ENCODE measurements around the gene MACROD1.

The MACROD1 gene

DNA sequence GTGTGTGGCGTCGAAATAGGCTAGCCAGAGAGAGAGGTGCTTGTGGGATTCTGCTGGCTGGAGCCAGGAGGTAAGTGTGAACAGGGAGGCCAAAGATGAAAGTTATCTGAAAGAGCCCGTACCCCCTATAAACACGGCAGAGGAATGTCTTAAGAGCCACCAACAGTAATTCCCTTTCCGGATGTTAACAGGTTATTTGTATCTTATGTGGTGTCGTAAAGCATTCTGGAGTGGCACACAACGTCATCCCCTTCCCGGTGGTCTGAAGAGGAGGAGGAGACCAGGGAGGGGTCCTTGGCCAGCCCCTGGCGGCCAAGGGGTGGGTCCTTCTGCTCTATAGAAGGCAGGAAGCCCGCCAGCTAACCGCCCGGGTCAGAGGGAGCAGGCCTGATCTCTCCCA is 39.5 kb downstream of the MACROD1 start:
- TF ChIP-seq, protein P1, sequence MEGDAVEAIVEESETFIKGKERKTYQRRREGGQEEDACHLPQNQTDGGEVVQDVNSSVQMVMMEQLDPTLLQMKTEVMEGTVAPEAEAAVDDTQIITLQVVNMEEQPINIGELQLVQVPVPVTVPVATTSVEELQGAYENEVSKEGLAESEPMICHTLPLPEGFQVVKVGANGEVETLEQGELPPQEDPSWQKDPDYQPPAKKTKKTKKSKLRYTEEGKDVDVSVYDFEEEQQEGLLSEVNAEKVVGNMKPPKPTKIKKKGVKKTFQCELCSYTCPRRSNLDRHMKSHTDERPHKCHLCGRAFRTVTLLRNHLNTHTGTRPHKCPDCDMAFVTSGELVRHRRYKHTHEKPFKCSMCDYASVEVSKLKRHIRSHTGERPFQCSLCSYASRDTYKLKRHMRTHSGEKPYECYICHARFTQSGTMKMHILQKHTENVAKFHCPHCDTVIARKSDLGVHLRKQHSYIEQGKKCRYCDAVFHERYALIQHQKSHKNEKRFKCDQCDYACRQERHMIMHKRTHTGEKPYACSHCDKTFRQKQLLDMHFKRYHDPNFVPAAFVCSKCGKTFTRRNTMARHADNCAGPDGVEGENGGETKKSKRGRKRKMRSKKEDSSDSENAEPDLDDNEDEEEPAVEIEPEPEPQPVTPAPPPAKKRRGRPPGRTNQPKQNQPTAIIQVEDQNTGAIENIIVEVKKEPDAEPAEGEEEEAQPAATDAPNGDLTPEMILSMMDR (IDR thresholded peaks at IDR 0.05; ENCODE audit: insufficient read depth, low read length, poor library complexity, severe bottlenecking) = no peak
- no peak for TF ChIP-seq EZH2phosphoT487 (conservative IDR thresholded peaks at IDR 0.05; ENCODE audit: low read length)
- H2AFZ ChIP-seq (ENCODE audit: low read depth, low read length, severe bottlenecking) = no peak overlapping the region
- H3F3A ChIP-seq (ENCODE audit: insufficient read depth) = no peaks in the 10 kb centered on the region
- no peak overlapping the region for H3K9ac ChIP-seq (ENCODE audit: low read length)
- no peaks in the 10 kb centered on the region for H4K20me1 ChIP-seq (ENCODE audit: low read depth, low read length)
- H3K9me2 ChIP-seq (replicated peaks; ENCODE audit: insufficient read depth, low read length) = no peaks in the 10 kb centered on the region
- no peak overlapping the region for H3K27ac ChIP-seq (ENCODE audit: low read depth, low read length)
- H3K79me2 ChIP-seq (ENCODE audit: insufficient read depth, low read length) = no peaks in the 10 kb centered on the region
- no peaks in the 10 kb centered on the region for H3K36me3 ChIP-seq (ENCODE audit: low read length)
- no peak overlapping the region for H3K4me2 ChIP-seq (ENCODE audit: low read depth, low read length, poor library complexity, severe bottlenecking)
- no peak overlapping the region for H3K4me3 ChIP-seq (ENCODE audit: insufficient read depth, low read length, poor library complexity, severe bottlenecking)
- no peaks in the 10 kb centered on the region for H3K27me3 ChIP-seq (ENCODE audit: low read length)
- H3K9me3 ChIP-seq (ENCODE audit: insufficient read depth, low read length) = no peaks in the 10 kb centered on the region

DNA sequence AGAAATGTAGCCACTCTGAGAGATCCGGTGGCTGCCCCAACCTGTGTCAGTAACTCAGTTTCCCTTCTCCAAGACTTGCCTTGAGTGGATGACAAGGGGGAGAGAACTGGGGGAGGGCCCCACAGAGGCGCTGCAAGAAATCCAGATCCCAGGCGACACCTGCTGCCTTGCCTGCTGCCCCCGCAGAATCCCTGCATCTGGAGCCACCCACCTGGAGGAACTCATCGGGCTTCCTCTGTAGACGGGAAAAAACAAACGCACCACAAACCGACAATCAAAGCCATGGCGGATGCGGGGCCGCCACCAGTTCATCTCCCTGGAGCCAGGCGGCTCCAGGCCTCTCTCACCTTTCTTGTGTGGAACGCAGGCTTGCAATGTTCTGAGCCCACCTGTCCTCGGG is 40.2 kb downstream of the MACROD1 start:
- Histone ChIP-seq H3K27ac (ENCODE audit: low read depth, low read length) (no peak overlapping the region), H3K9me3 (ENCODE audit: insufficient read depth, low read length) (no peaks in the 10 kb centered on the region), H3F3A (ENCODE audit: insufficient read depth) (no peaks in the 10 kb centered on the region), H3K9me2 (replicated peaks; ENCODE audit: insufficient read depth, low read length) (no peaks in the 10 kb centered on the region), H3K27me3 (ENCODE audit: low read length) (no peaks in the 10 kb centered on the region), H4K20me1 (ENCODE audit: low read depth, low read length) (no peaks in the 10 kb centered on the region), H3K4me2 (ENCODE audit: low read depth, low read length, poor library complexity, severe bottlenecking) (no peak overlapping the region), H3K79me2 (ENCODE audit: insufficient read depth, low read length) (no peaks in the 10 kb centered on the region), H3K9ac (ENCODE audit: low read length) (no peak overlapping the region), H2AFZ (ENCODE audit: low read depth, low read length, severe bottlenecking) (no peak overlapping the region), H3K4me3 (ENCODE audit: insufficient read depth, low read length, poor library complexity, severe bottlenecking) (no peak overlapping the region), H3K36me3 (ENCODE audit: low read length) (no peaks in the 10 kb centered on the region)
- TF ChIP-seq, protein P1 (IDR thresholded peaks at IDR 0.05; ENCODE audit: insufficient read depth, low read length, poor library complexity, severe bottlenecking) = no peak
- no peak for TF ChIP-seq EZH2phosphoT487 (conservative IDR thresholded peaks at IDR 0.05; ENCODE audit: low read length)

DNA sequence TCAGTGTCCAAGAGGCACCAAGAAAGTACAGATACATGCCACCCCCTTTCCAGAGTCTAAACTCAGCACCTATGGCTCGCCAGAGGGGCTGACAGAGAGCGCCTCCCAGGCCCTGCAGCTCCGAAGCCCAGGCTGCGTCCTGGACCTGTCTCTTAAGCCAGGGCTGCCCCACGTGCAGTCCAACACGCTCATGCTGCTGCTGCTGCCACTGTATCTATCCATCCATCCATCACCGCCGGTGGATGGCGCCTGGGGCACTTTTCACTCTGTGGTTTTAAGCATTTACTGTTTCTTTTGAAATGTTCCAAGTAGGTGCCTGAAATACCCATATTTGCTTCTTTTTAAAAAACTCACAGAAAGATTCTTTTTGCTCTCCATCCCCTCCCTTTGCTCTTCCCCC is 41.8 kb downstream of the MACROD1 start:
- Histone ChIP-seq H3K9ac (ENCODE audit: low read length) (no peak overlapping the region), H3F3A (ENCODE audit: insufficient read depth) (no peaks in the 10 kb centered on the region), H3K9me2 (replicated peaks; ENCODE audit: insufficient read depth, low read length) (no peaks in the 10 kb centered on the region), H3K4me3 (ENCODE audit: insufficient read depth, low read length, poor library complexity, severe bottlenecking) (no peak overlapping the region), H3K79me2 (ENCODE audit: insufficient read depth, low read length) (no peaks in the 10 kb centered on the region), H4K20me1 (ENCODE audit: low read depth, low read length) (no peaks in the 10 kb centered on the region), H3K4me2 (ENCODE audit: low read depth, low read length, poor library complexity, severe bottlenecking) (no peak overlapping the region), H3K27ac (ENCODE audit: low read depth, low read length) (no peak overlapping the region), H2AFZ (ENCODE audit: low read depth, low read length, severe bottlenecking) (no peak overlapping the region), H3K9me3 (ENCODE audit: insufficient read depth, low read length) (no peaks in the 10 kb centered on the region), H3K36me3 (ENCODE audit: low read length) (no peaks in the 10 kb centered on the region), H3K27me3 (ENCODE audit: low read length) (no peaks in the 10 kb centered on the region)
- TF ChIP-seq EZH2phosphoT487 (conservative IDR thresholded peaks at IDR 0.05; ENCODE audit: low read length) = no peak
- TF ChIP-seq, protein P1 (IDR thresholded peaks at IDR 0.05; ENCODE audit: insufficient read depth, low read length, poor library complexity, severe bottlenecking) = no peak
